ENCODE measurements around the gene GTPBP4. TPM values are rescaled to one million over a fixed set of nuclear protein-coding genes. Genes with fewer than 3 reads are reported as not detected.

GTPBP4 gene
- total RNA-seq, 2 experiments from 2014 or later: 50.3 to 53.7 TPM

GRCh38 chr10:968546-969199 lies 19.6 kb upstream of the GTPBP4 start:
- no peak for DNase-seq
- H3K9me3 ChIP-seq (ENCODE audit: control insufficient read depth in 1 of 2, insufficient read depth in 1 of 2, low read length in 2 of 2): peaks cover 0 to 21% of the 10 kb centered on the region in 2 experiments
- ATAC-seq (ENCODE audit: poor library complexity): no peak
- peaks cover 10% of the 10 kb centered on the region for H3K4me1 ChIP-seq (ENCODE audit: insufficient read depth, low read length)
- no peak overlapping the region for H3K27ac Mint-ChIP-seq
- ChIA-PET POLR2A (no interaction called here), CTCF (no interaction called here)
- TF ChIP-seq CTCF (IDR thresholded peaks at IDR 0.05): no peak
- peaks cover 11% of the 10 kb centered on the region for H3K4me1 Mint-ChIP-seq (ENCODE audit: low read depth)
- H3K36me3 ChIP-seq (ENCODE audit: insufficient read depth, low read length): no peaks in the 10 kb centered on the region
- H3K27me3 ChIP-seq (ENCODE audit: control insufficient read depth in 1 of 2, insufficient read depth in 2 of 2, low read length in 2 of 2): no peaks in the 10 kb centered on the region
- no peak overlapping the region for H3K4me3 Mint-ChIP-seq
- H3K4me3 ChIP-seq (ENCODE audit: low read length): no peak overlapping the region
- H3K27ac ChIP-seq (ENCODE audit: low read depth in 1 of 2, low read length in 2 of 2): no peak overlapping the region
- H3K27me3 Mint-ChIP-seq: peaks cover 17% of the 10 kb centered on the region
- intact Hi-C loops (cut with DNase I, micrococcal nuclease): no loop called here
- H3K9me3 Mint-ChIP-seq: no peaks in the 10 kb centered on the region
- no peaks in the 10 kb centered on the region for H3K36me3 Mint-ChIP-seq (ENCODE audit: low read depth)

DNA sequence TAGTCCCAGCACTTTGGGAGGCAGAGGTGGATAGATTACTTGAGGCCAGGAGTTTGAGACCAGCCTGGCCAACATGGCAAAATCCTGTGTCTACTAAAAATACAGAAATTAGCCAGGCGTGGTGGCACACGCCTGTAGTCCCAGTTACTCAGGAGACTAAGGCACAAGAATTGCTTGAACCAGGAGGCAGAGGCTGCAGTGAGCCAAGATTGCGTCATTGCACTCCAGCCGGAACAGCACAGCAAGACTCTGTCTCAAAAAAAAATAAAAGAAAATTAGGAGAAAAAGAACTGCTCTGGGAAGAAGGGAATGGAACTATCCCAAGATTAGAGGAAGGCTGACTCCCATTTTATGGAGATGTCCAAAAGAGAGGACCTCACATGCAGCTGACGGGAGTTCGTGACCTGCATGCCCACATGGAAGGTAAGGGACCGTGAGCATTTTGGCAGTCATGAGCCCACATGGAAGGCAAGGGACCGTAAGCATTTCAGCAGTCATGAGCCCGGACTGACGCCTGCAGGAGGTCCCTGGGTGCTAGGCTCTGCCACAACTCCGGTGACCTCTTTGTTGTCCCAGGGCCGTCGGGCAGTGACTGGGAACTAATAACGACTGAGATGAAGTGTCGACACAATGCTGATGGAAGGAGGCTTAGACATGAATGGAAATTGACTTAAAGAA lies 18.6 kb upstream of the GTPBP4 start:
- Histone ChIP-seq H3K4me1 (ENCODE audit: insufficient read depth, low read length) (peaks cover 10% of the 10 kb centered on the region), H3K9me3 (ENCODE audit: control insufficient read depth in 1 of 2, insufficient read depth in 1 of 2, low read length in 2 of 2) (peaks cover 0 to 19% of the 10 kb centered on the region in 2 experiments), H3K4me3 (ENCODE audit: low read length) (no peak overlapping the region), H3K27me3 (ENCODE audit: control insufficient read depth in 1 of 2, insufficient read depth in 2 of 2, low read length in 2 of 2) (no peaks in the 10 kb centered on the region), H3K36me3 (ENCODE audit: insufficient read depth, low read length) (no peaks in the 10 kb centered on the region), H3K27ac (ENCODE audit: low read depth in 1 of 2, low read length in 2 of 2) (no peak overlapping the region)
- Mint-ChIP-seq H3K27ac (no peak overlapping the region), H3K27me3 (peaks cover 17% of the 10 kb centered on the region), H3K9me3 (no peaks in the 10 kb centered on the region), H3K4me1 (ENCODE audit: low read depth) (peaks cover 11% of the 10 kb centered on the region), H3K36me3 (ENCODE audit: low read depth) (no peaks in the 10 kb centered on the region), H3K4me3 (no peak overlapping the region)
- ChIA-PET POLR2A (no interaction called here), CTCF (no interaction called here)
- ATAC-seq (ENCODE audit: poor library complexity) (no peak), DNase-seq (no peak)
- no peak for TF ChIP-seq CTCF (IDR thresholded peaks at IDR 0.05)
- intact Hi-C loops (cut with DNase I, micrococcal nuclease): no loop called here

- Histone ChIP-seq H3K9me3 (ENCODE audit: control insufficient read depth in 1 of 2, insufficient read depth in 1 of 2, low read length in 2 of 2) (peaks cover 0 to 15% of the 10 kb centered on the region in 2 experiments), H3K36me3 (ENCODE audit: insufficient read depth, low read length) (no peaks in the 10 kb centered on the region), H3K27ac (ENCODE audit: low read depth in 1 of 2, low read length in 2 of 2) (no peak overlapping the region), H3K4me3 (ENCODE audit: low read length) (no peak overlapping the region), H3K27me3 (ENCODE audit: control insufficient read depth in 1 of 2, insufficient read depth in 2 of 2, low read length in 2 of 2) (no peaks in the 10 kb centered on the region), H3K4me1 (ENCODE audit: insufficient read depth, low read length) (peaks cover 10% of the 10 kb centered on the region)
- DNase-seq (no peak), ATAC-seq (ENCODE audit: poor library complexity) (no peak)
- TF ChIP-seq CTCF (IDR thresholded peaks at IDR 0.05): no peak
- Mint-ChIP-seq H3K9me3 (no peaks in the 10 kb centered on the region), H3K27me3 (peaks cover 17% of the 10 kb centered on the region), H3K4me1 (ENCODE audit: low read depth) (peaks cover 11% of the 10 kb centered on the region), H3K4me3 (no peak overlapping the region), H3K36me3 (ENCODE audit: low read depth) (no peaks in the 10 kb centered on the region), H3K27ac (no peak overlapping the region)
- ChIA-PET CTCF (interaction anchor here (1.1 kb wide), 1 partner anchor 12 kb away, joined by 3 read pairs; no protein-coding TSS in a partner anchor), POLR2A (no interaction called here)
- intact Hi-C loops (cut with DNase I, micrococcal nuclease): no loop called here
These were observed 17.7 kb upstream of the GTPBP4 start for GRCh38 chr10:970311-971149.

Measured in CD4-positive, alpha-beta T cell (primary cell).